Stimulated activated naive CD4-positive, alpha-beta T cell treated with Interleukin-2 at 50 U/mL for 16 hours (primary cell): ENCODE measurements around the gene MUS81.
A peak's percentile ranks its signal among the peaks of the same experiment; 100 is the strongest.

ENCODE experiments used
- DNase-seq: peaks from one replicate; lab custom pipeline; 2025; lab: John Stamatoyannopoulos, UW

The MUS81 gene

GRCh38 chr11:65861165-65861505, 902 bp downstream of the MUS81 start:
- no peak for DNase-seq

GRCh38 chr11:65861533-65862183, 1.4 kb downstream of the MUS81 start:
- no peak for DNase-seq

GRCh38 chr11:65862191-65862735, 2.0 kb downstream of the MUS81 start:
- DNase-seq, result no peak

GRCh38 chr11:65862941-65863888, 3.0 kb downstream of the MUS81 start:
- no peak for DNase-seq

GRCh38 chr11:65863889-65864705, 3.9 kb downstream of the MUS81 start:
- DNase-seq, result no peak

- DNase-seq, result no peak
Observed at GRCh38 chr11:65864706-65865471, 4.7 kb downstream of the MUS81 start.

- DNase-seq, result no peak
Observed at GRCh38 chr11:65865550-65866172, 5.4 kb downstream of the MUS81 start.

GRCh38 chr11:65866509-65867283, 6.5 kb downstream of the MUS81 start:
- no peak for DNase-seq

GRCh38 chr11:65867284-65868071, 7.2 kb downstream of the MUS81 start:
- DNase-seq, result no peak

- peak; percentile 20 for DNase-seq
Observed at GRCh38 chr11:65868076-65868667, 7.9 kb downstream of the MUS81 start.

- DNase-seq, result no peak
Observed at GRCh38 chr11:65868907-65869306, 8.7 kb downstream of the MUS81 start.

- no peak for DNase-seq
Observed at GRCh38 chr11:65869643-65870306, 9.5 kb downstream of the MUS81 start.

GRCh38 chr11:65870307-65870658, 10.1 kb downstream of the MUS81 start:
- no peak for DNase-seq

GRCh38 chr11:65870706-65871681, 10.8 kb downstream of the MUS81 start:
- DNase-seq, result no peak

GRCh38 chr11:65871811-65872548, 11.7 kb downstream of the MUS81 start:
- no peak for DNase-seq

- DNase-seq, result no peak
Observed at GRCh38 chr11:65872586-65873317, 12.5 kb downstream of the MUS81 start, which contains the start of gene EFEMP2. EFEMP2 (minus strand) TSS chr11:65872800; CDS start chr11:65872354, 446 bp downstream.
